ENCODE measurements around the gene FAM180B.
"Not testable (repeated sequence)": the region's sequence is repeated elsewhere in the genome, so short reads cannot be mapped to it uniquely, and the experiment has no call there.

FAM180B gene

DNA sequence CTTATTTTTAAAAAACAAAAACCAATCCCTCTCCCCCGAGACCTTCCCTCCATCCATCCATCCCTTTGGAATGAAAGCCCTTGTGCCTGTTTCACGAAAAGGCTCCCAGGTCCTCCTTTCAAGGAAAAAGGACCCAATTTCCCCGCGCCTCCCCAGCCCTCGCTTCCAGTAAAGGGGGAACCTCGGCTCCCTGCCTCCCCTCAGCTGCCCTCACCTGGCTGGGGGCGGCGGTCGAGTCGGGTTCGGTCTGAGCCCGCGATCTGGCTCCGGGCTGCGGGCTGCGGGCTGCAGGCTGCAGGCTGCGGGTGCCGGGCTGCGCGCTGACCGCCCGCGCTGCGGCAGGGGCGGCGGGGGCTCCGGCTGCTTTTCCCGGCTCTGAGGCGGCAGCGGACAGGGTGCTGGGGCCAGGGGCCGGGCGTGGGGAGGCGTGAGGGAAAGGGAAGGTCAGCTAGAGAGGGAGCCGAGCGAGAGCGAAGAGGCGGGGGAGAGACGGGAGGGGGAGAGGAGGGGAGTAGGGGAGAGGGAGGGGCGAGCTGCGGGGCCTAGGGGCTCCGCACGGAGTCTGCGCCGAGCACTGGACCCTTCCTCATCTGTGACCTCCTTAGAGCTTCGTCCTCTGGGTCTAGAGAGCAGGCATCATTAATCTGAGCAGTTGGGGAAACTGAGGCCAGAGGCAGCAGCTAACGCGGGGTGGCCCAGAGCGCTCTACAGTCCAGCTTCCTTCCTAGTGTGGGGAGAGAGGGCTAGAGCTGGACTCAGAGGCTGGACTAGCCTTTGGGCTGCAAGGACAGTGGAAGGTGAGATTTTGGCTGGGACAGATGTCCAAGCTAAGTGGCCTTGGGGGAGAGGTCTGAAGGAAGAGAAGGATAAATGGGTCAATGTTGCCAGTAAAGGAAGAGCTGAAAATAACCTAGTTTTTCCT, 7.7 kb downstream of the FAM180B start, which contains the start of gene C1QTNF4:
Gene C1QTNF4 (minus strand): TSS at position 478 of the 922 bp plus-strand sequence. CDS start 3,601 bp downstream, outside the sequence.
- DNase-seq (ENCODE audit: low read depth in 2 of 2, low spot score in 1 of 2) = no peak

DNA sequence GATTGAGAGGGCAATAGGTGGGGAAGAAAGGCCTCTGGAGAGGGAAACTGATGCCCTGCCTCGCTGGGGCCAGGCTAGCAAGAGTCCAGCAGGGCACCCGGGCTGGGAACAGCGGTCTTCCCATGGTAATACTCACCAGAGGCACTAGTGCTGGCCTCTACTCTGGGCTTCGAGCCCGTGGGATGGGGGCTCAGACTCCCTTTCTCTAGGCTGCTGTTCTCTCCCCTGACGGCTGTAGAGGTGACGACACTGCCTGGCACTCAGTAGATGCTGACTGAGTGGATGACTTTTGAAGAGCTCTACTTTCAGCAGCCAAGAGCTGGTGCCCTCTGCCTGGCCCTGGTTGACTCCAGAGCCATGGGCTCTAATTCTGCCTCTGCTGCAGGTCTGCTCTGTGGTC, 8.6 kb downstream of the FAM180B start:
- no peak for DNase-seq (ENCODE audit: low read depth in 2 of 2, low spot score in 1 of 2)

DNA sequence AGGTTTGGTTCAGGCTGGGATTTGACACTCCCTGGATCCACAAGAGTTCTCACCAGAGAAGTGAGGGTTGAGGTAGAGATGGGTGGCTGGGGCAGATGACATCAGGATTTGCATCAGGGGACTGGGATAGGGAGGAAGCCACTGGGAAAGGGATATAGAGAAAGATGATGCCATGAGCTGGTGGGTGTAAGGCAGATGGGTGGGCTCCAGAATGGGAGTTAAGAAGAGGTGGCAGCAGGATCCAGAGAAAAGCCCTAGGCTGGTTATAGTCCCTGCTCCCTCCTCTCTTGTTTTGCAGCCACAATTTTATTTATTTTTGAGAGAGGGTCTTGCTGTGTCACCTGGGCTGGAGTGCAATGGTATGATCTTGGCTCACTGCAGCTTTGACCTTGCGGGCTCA, 9.5 kb downstream of the FAM180B start:
- no peak for DNase-seq (ENCODE audit: low read depth in 2 of 2, low spot score in 1 of 2)

DNA sequence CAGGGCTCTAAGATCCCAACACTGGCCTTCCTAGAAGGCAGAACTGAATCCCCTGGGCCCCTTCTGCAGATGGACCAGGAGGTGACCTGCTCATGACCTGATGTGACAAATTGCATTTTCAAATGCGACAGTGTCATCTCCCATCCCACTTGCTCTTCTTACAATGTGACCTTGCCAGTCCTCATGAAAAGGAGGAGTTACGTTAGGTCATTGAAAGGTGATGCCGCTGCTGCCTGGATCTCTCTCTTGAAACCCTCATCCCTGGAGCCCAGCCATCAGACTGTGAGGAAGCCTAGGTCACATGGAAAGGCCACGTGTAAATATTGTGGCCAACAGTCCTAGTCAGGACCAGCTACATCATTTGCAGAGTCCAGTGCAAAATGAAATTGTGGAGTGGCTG, 13.4 kb downstream of the FAM180B start:
- DNase-seq (ENCODE audit: low read depth in 2 of 2, low spot score in 1 of 2) = no peak

DNA sequence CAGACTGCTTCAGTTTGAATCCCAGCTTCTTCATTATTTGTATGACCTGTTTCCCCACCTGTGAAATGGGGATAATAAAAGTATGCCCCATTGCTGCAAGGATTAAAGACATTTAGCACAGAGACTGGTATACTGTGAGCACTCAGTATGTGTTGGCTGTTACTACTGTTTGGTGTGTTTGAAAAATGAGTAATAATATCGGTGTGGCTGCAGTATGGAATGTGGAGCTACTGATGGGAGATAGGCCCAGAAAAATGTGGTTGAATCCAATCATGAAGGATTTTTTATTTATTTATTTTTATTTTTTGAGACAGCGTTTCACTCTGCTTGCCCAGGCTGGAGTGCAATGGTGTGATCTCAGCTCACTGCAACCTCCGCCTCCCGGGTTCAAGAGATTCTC, 16.8 kb downstream of the FAM180B start:
- DNase-seq (ENCODE audit: low read depth in 2 of 2, low spot score in 1 of 2) = no peak

DNA sequence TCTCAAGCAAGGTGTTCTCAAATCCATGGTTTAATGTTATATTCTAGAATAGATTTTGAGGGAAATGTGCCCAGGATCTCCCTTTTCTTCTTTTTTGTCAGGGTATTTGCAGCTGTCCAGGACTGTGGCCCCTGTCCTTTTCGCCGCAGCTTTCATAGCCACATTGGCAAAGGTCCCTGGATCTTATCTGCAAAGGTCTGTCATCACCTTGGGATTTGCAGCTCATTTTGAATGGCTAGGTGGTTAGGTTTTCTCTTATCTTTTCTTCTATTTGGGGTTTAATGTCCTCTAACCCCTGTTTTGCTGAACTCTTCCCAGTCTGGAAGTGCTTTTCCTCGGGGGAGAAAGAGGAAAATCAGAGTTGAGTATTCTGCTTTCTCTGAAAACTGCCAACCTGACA, 19.4 kb downstream of the FAM180B start:
- DNase-seq (ENCODE audit: low read depth in 2 of 2, low spot score in 1 of 2) = no peak

DNA sequence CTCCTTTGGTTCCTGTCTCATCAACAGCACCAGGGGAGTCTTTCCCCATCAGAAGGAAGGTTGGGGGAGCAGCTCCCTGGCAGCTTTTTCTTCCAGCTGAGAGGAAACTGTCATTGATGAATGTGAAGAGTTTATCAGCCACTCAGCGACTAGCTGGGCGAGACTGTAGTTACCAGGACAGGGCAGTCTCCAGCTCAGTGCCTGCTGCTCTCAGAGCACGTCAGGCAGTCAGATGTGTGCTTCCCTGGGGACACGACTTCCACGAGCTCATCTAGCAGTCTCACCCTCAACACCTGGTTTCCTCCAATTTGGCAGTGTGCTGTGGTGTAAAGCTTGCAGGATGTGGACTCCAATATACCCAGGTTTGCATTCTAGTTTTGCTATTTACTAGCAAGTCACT, 20.3 kb downstream of the FAM180B start:
- no peak for DNase-seq (ENCODE audit: low read depth in 2 of 2, low spot score in 1 of 2)

DNA sequence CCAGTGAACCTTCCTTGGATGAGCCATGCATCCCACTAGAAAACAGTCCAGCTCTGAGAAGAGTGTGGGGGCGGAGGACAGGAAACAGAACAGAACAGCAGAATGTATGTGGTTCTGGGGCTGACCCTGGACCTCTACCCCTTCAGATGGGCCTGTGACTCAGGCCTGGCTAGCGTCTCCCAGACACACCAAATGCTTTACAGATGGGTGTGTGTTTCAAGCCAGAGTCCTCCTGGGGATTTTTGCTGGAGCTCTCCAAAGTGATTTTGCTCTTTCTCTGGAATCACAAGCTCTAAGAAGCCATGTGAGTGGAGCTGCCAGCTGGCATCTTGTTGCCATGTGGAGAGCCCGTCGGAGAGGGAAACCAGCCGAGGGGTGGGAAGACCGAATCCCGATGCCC, 20.9 kb downstream of the FAM180B start:
- DNase-seq (ENCODE audit: low read depth in 2 of 2, low spot score in 1 of 2) = no peak

DNA sequence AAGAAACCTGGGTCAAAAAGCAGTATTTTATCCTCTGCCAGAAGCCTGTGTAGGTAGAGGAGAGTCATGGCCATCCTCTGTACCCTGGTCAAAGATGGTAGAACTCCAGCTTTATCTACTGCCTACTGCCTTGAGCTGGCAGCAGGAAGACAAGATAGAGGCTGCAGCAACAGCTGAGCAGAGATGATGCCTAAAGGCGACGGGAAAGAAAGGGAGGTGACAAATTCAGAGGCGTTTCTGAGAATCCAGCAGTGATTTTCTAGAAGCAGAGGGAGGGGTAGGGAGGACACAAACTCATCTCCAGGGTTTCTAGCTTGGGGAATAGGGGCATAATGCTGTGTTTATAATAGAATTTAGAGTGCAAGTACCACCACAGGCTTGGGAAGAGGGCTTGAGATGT, 23.2 kb downstream of the FAM180B start:
- no peak for DNase-seq (ENCODE audit: low read depth in 2 of 2, low spot score in 1 of 2)

DNA sequence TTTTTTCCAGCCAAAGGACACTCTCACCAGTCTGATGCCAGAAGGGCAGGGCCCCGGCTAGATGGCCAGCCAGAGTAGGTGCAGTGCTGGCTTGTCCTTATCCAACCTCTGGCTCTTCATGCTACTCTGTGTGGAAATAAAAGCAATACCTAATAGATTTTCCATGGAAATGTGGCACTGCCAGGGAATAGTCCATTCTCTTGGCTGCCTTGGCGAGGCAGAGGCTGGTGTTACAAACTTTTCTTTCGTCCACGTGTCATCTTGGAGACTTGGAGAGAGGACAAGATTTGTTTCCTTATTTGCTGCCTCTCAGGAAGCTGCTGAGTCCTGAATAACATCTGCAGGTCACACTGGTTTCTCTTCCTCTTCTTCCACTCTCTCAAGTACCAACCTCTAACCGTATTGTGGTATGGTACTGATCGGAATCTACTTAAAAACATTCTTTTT, 24.9 kb downstream of the FAM180B start:
- no peak for DNase-seq (ENCODE audit: low read depth in 2 of 2, low spot score in 1 of 2)

DNA sequence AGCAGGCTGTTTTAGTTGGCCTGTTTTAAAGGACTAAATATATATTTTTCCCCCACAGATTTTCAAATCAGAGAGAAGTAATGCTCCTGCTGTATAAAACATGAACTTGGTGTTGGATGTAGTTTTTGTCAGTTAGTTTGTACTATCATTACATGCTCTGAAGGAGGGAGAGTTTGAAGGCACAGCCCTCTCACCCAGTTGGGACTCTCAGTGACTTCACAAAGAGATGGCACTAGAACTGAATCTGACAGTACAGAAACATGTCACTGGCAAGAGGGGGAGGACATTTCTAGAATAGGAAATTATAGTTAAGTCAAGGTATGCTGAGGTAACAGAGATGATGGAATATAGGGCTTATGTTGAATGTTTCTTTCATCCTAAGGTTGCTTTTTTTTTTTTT, 28.8 kb downstream of the FAM180B start:
- DNase-seq (ENCODE audit: low read depth in 2 of 2, low spot score in 1 of 2) = no peak

DNA sequence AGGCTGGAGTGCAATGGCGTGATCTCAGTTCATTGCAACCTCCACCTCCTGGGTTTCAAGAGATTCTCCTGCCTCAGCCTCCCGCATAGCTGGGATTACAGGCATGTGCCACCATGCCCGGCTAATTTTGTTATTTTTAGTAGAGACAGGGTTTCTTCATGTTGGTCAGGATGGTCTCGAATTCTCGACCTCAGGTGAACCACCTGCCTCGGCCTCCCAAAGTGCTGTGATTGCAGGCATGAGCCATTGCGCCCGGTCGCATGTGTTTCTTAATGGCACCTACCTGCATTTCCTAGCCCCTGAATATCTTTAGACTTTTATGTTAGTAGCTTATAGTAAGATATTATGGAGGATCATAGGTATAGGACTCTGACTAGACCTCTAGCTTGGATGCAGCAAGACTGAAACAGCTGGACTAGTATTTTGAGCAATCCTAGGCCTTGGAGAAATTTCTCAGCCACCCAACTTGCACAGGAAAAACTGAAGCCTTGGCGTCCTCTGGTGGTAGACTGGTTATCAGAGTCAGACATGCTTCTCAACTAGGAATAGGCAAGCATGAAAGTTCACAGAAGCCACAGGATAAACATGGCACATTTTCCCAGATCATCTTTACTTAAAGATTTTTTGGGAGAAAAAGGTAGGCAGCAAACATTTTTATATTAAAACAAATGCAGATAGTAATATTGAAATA, 30.4 kb downstream of the FAM180B start:
- DNase-seq (ENCODE audit: low read depth in 2 of 2, low spot score in 1 of 2) = no peak

DNA sequence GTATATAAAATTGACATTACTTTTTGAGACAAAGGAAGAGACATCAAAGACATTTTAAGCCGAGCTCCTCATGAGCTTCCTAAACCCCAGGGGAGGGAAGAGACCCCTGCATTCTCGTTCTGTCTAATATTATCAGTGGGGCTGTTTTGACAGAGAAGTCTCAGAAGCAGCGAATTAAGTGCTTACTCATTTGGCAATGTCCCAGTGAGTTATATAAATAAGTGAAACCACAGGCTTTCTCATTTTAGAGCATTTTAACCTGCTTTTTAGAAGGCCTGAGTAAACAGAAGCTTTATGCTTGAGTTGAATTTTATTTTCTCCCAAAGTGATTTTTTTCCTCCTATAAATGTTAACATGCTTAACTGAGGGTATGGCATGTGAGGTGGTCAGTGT, 30.9 kb downstream of the FAM180B start:
- DNase-seq (ENCODE audit: low read depth in 2 of 2, low spot score in 1 of 2) = no peak

DNA sequence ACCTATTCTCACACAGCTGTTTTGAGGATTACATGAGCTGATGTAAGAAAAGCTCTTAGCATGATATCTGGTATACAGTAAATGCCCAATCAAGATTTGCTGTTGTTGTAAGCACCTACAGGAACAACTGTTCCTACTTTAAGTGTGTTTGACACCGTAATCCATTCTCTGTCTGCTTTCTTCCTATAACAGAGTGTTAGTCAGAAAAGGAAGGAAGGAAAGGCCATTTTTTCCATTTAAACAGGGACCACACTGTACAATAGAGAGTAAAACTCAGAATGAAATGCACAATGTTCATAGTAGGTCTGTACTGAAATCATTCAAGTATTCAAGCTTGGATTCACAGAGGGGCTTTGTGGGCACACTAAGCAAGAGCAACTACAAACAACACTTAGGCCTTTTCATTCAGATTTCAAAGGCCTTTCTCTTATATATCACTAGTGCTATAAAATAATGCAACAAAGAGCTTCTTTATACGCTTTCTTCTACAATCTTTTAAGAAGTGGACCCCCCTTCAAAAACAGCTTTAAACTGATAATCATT, 34.4 kb downstream of the FAM180B start:
- no peak for DNase-seq (ENCODE audit: low read depth in 2 of 2, low spot score in 1 of 2)

DNA sequence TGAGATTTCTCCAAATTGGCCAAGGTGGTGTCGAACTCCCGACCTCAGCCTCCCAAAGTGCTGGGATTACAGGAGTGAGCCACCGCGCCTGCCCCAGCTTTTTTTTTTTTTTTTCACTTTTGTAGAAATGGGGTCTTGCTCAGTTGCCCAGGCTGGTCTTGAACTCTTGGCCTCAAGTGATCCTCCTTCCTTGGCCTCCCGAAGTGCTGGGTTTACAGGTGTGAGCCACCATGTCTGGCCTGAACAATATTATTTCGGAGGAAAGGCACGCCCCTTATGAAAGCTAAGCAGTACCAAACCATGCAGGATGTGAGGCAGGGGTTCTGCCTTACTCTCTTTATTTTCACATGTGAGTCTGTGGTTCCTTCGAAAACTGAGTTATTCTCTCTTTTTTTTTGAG, 39.8 kb downstream of the FAM180B start:
- DNase-seq (ENCODE audit: low read depth in 2 of 2, low spot score in 1 of 2) = no peak

DNA sequence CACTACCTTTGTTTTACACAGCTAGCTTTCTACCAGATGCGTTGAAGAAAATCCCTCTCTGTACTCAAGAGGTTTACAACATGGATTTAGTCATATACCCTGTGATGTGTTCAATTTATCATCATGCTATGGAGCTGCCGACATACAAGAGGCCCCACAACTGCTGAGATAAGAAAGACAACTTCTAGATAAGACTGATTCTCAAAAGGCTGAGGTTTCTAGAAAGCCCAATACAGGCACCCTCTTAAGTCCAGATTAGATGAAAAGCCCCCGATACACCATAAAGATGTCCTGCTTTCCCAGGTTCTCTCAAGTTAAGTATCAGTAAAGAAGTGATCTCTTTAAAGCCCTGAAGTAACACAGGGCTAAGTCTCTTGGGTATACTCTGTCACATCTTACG, 41.5 kb downstream of the FAM180B start:
- DNase-seq (ENCODE audit: low read depth in 2 of 2, low spot score in 1 of 2) = no peak

DNA sequence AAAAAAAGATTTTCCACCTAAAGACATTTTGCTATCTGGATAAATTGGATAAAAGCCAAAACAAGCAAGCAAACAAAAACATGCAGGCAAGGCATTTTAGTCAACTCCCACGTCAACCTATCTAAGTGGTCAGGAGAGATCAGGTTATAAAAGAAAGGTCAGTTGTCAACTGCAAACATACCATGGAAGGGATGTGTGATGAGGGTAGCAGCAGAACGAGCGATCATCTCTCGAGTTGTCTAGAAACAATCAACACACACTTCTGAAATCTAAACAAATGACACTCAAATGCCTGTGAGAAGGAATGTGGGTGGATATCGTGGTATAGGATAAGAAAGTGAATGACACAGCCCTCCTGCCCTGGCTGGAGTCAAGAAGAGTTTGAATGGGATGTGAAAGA, 45.0 kb downstream of the FAM180B start:
- no peak for DNase-seq (ENCODE audit: low read depth in 2 of 2, low spot score in 1 of 2)

DNA sequence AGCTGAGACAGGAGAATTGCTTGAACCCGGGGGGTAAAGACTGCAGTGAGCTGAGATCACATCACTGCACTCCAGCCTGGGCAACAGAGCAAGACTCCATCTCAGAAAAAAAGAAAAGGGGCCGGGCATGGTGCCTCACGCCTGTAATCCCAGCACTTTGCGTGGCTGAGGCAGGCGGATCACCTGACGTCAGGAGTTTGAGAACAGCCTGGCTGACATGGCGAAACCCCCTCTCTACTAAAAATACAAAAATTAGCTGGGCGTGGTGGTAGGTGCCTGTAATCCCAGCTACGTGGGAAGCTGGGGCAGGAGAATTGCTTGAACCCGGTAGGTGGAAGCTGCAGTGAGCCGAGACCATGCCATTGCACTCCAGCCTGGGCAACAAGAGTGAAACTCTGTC, 49.9 kb downstream of the FAM180B start:
- DNase-seq (ENCODE audit: low read depth in 2 of 2, low spot score in 1 of 2) = not testable (repeated sequence)
